Fibroblast of pulmonary artery (primary cell): ENCODE measurements around the gene PRND.

ENCODE experiments used
- DNase-seq: peaks from one replicate; pipeline ENCODE4 v3.0.0-alpha.2; 2010; ENCODE audit warnings: low read depth
- H3K4me3 ChIP-seq: replicated peaks from 2 replicates; pipeline ENCODE4 v1.5.1; 2011; ENCODE audit warnings: low read depth, mild to moderate bottlenecking, control low read depth, low read length, moderate library complexity
- CTCF ChIP-seq: IDR thresholded peaks from 2 replicates; pipeline ENCODE4 v1.5.1; 2011; ENCODE audit warnings: mild to moderate bottlenecking, control low read depth, low read length, inconsistent platforms; ENCODE audit errors: missing control alignments

Gene PRND

GRCh38 chr20:4694076-4694475, 27.6 kb upstream of the PRND start:
- no peak overlapping the region for H3K4me3 ChIP-seq
- no peak for DNase-seq

GRCh38 chr20:4697189-4697830, 24.4 kb upstream of the PRND start:
- no peak overlapping the region for H3K4me3 ChIP-seq
- no peak for DNase-seq

More at GRCh38 chr20:4694076-4694475, 27.6 kb upstream of the PRND start:
- TF ChIP-seq CTCF: no peak

DNA sequence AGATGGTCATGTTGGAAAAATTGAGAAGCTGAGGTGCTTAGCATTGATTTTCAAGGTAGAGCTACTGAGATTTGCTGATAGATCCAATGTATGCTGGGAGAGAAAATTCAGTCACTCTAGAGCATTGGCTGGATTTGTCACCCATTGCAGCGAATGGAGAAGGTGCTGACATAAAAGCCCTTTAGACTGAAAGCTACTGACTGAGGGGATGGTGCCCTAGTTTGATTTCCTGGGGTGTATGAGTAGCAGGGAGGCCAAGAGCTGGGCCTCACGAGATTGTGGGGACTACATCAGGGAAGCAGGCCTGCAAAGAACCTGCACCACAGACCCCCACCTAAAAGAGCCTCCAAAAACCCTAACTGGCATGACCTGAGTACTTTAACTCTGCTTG, 23.9 kb upstream of the PRND start:
- DNase-seq: no peak
- no peak for TF ChIP-seq CTCF
- H3K4me3 ChIP-seq: no peak overlapping the region

More at GRCh38 chr20:4697189-4697830, 24.4 kb upstream of the PRND start:
- no peak for TF ChIP-seq CTCF

DNA sequence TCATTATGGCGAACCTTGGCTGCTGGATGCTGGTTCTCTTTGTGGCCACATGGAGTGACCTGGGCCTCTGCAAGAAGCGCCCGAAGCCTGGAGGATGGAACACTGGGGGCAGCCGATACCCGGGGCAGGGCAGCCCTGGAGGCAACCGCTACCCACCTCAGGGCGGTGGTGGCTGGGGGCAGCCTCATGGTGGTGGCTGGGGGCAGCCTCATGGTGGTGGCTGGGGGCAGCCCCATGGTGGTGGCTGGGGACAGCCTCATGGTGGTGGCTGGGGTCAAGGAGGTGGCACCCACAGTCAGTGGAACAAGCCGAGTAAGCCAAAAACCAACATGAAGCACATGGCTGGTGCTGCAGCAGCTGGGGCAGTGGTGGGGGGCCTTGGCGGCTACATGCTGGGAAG, 22.5 kb upstream of the PRND start:
- no peak for DNase-seq
- TF ChIP-seq CTCF: no peak
- H3K4me3 ChIP-seq: no peak overlapping the region

DNA sequence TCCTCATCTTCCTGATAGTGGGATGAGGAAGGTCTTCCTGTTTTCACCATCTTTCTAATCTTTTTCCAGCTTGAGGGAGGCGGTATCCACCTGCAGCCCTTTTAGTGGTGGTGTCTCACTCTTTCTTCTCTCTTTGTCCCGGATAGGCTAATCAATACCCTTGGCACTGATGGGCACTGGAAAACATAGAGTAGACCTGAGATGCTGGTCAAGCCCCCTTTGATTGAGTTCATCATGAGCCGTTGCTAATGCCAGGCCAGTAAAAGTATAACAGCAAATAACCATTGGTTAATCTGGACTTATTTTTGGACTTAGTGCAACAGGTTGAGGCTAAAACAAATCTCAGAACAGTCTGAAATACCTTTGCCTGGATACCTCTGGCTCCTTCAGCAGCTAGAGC, 21.8 kb upstream of the PRND start:
- no peak for TF ChIP-seq CTCF
- no peak overlapping the region for H3K4me3 ChIP-seq
- DNase-seq: no peak

- DNase-seq: no peak
These were observed 19.0 kb upstream of the PRND start for GRCh38 chr20:4702562-4703280.

More at GRCh38 chr20:4702562-4703280, 19.0 kb upstream of the PRND start:
- no peak overlapping the region for H3K4me3 ChIP-seq
- no peak for TF ChIP-seq CTCF
